ENCODE measurements around the gene CIAO1. TPM values are rescaled to one million over a fixed set of nuclear protein-coding genes. Genes with fewer than 3 reads are reported as not detected.

Gene CIAO1
- total and polyA plus RNA-seq, 2 of the 4 experiments (the other 2 are of a cell fraction): 81.1 to 94.3 TPM

DNA sequence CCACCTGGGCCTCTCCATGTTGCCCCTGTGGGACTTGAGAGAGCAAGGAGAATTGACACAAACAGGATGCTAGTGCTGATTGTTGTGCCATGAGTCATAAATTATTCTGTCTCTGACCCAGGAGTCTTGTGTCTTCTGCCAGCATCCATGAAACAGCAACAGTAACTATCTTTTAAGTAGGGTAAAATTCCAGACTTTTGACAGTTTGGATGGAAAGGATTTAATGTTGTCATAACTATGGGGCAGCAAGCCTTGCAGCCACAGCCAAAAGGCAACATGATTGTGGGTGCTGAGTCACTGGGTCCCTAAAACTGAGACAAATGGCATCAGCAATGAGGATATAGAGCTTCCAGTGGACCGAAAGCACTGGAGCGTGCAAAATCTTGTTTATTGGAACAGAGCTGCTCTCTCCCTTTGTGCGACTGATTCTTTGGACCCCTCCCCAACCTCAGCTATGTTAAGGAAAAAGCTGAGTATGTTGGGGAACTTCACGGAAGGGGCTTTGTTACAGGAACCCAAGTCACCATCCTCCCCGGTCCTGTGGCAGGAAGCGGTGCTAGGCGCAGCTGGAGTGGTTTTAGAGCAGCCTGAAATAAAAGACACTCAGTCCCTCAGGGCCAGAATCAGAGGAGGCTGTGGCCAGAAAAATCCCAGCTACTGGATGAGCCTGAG lies 49.5 kb downstream of the CIAO1 start:
- Histone ChIP-seq H2BK15ac (ENCODE audit: low read depth, low read length) (peak overlapping the region; percentile 39; the same call in 1 of the 3 replicates), H3K14ac (replicated peaks; ENCODE audit: low read depth, low read length) (peak overlapping the region; percentile 67), H3K4me2 (ENCODE audit: low read depth, low read length) (peak overlapping the region; percentile 47; the same call in 1 of the 2 replicates), H3K27ac (ENCODE audit: insufficient read depth, low read length) (peak overlapping the region; percentile 17), H4K8ac (ENCODE audit: low read depth in 2 of 2, low read length in 2 of 2) (peak overlapping the region; percentile 58 to 66; a peak in 3 of 4 replicates), H3K36me3 (ENCODE audit: control insufficient read depth, insufficient read depth, low read length) (no peaks in the 10 kb centered on the region), H4K91ac (ENCODE audit: insufficient read depth, low read depth, low read length) (peak overlapping the region; percentile 88), H2BK20ac (ENCODE audit: low read depth, low read length) (peak overlapping the region; percentile 72), H4K5ac (ENCODE audit: low read depth, low read length) (peak overlapping the region; percentile 10; the same call in 1 of the 2 replicates), H3K56ac (ENCODE audit: extremely low read depth, insufficient read depth, low read length) (no peak overlapping the region; the same call in 1 of the 2 replicates), H3K4me1 (ENCODE audit: control insufficient read depth, insufficient read depth, low read length) (peaks cover 12% of the 10 kb centered on the region), H3K9me1 (ENCODE audit: insufficient read depth, low read length) (peaks cover 17% of the 10 kb centered on the region), H3K9me3 (ENCODE audit: control insufficient read depth, insufficient read depth, low read length) (no peaks in the 10 kb centered on the region), H3K27me3 (ENCODE audit: control insufficient read depth, insufficient read depth, low read length) (no peaks in the 10 kb centered on the region), H3K4ac (ENCODE audit: low read depth, low read length) (peak overlapping the region; percentile 80), H3K23ac (ENCODE audit: low read depth, low read length) (peak overlapping the region; percentile 52; the same call in 1 of the 2 replicates), H2AK5ac (ENCODE audit: low read depth, low read length) (peak overlapping the region; percentile 43), H3K4me3 (ENCODE audit: insufficient read depth, low read depth, low read length) (no peak overlapping the region), H2BK5ac (ENCODE audit: low read depth, low read length, poor library complexity, severe bottlenecking) (peak overlapping the region; percentile 38), H2BK120ac (ENCODE audit: low read depth, low read length) (peak overlapping the region; percentile 86), H2AK9ac (replicated peaks; ENCODE audit: low read depth, low read length, poor library complexity) (peak overlapping the region; percentile 82), H3K79me1 (ENCODE audit: low read depth in 1 of 2, low read length in 2 of 2) (no peaks in the 10 kb centered on the region), H2AFZ (replicated peaks; ENCODE audit: low read length, poor library complexity) (peak overlapping the region; percentile 77), H3K9ac (ENCODE audit: low read depth, low read length) (no peak overlapping the region), H4K20me1 (ENCODE audit: insufficient read depth, low read length) (no peaks in the 10 kb centered on the region), H3K18ac (ENCODE audit: low read depth, low read length) (peak overlapping the region; percentile 13; the same call in 1 of the 2 replicates)
- in situ Hi-C loops (cut with MboI; ENCODE audit: low sequenced_read_pairs): no loop called here
- ATAC-seq (ENCODE audit: low read depth) (peak; percentile 78), DNase-seq (peak; percentile 71)
- TF ChIP-seq BHLHE40 (IDR thresholded peaks at IDR 0.05; ENCODE audit: low read depth, low read length) (no peak), CTCF (conservative IDR thresholded peaks at IDR 0.05; ENCODE audit: low read depth, low read length) (no peak), FOS (IDR thresholded peaks at IDR 0.05; ENCODE audit: low read depth, low read length) (no peak), NFE2L2 (IDR thresholded peaks at IDR 0.05; ENCODE audit: low read depth, low read length) (no peak), MAZ (IDR thresholded peaks at IDR 0.05; ENCODE audit: borderline replicate concordance, low read depth, low read length) (no peak)
- dilution Hi-C loops (cut with HindIII; ENCODE audit: low sequenced_read_pairs, unreplicated experiment): no loop called here
- 70% methylated on average over 2 of the region's 7 CpGs; no CpG with 5 or more reads in 1 of the 2 experiments for WGBS, 2 experiments (ENCODE audit: extremely low coverage in 2 of 2, insufficient read length in 1 of 2)
- ChIA-PET POLR2A (ENCODE audit: unreplicated experiment) (no interaction called here), CTCF (interaction anchor here (0.6 kb wide), 1 partner anchor 502 kb away, joined by 4 read pairs; no protein-coding TSS in a partner anchor)
- no TSS peak for BruUV-seq (replicated peaks)
- intact Hi-C loops (cut with micrococcal nuclease): no loop called here

Measured in IMR-90 (cell line).